CD4-positive, CD25-positive, alpha-beta regulatory T cell (primary cell): ENCODE results near the gene FAM219A. TPM values are rescaled to one million over a fixed set of nuclear protein-coding genes. Genes with fewer than 3 reads are reported as not detected.

ENCODE experiments used
- ATAC-seq, 2 donors: fragments of 150-1000 bp; cut with Tn5 transposase; one replicate each; pipeline ENCODE4 v1.10.0; 2021; ENCODE audit warnings: low read depth in 2 of 2, moderate number of reproducible peaks in 2 of 2, moderate library complexity in 1 of 2
- DNase-seq, 3 donors: peaks; one replicate each; pipeline versions ENCODE4 v3.0.0 to v3.0.0-alpha.2; 2012 to 2022; ENCODE audit warnings: mixed read lengths in 1 of 3
- H3K27ac ChIP-seq: one replicate; pipeline ENCODE4 v1.7.0; 2013; ENCODE audit warnings: mild to moderate bottlenecking, low read length; ENCODE audit not compliant: insufficient read depth, poor library complexity, severe bottlenecking
- H3K27me3 ChIP-seq: one replicate; pipeline ENCODE4 v1.7.0; 2013; ENCODE audit warnings: low read length; ENCODE audit not compliant: control insufficient read depth, insufficient read depth
- H3K36me3 ChIP-seq: one replicate; pipeline ENCODE4 v1.7.0; 2013; ENCODE audit warnings: mild to moderate bottlenecking, low read length, moderate library complexity; ENCODE audit not compliant: control insufficient read depth, insufficient read depth
- H3K4me1 ChIP-seq: 2 replicates; pipeline ENCODE4 v1.7.0; 2013; ENCODE audit warnings: mild to moderate bottlenecking, low read length; ENCODE audit not compliant: insufficient read depth, control insufficient read depth, poor library complexity, severe bottlenecking
- H3K4me3 ChIP-seq: one replicate; pipeline ENCODE4 v1.7.0; 2013; ENCODE audit warnings: low read depth, mild to moderate bottlenecking, low read length, moderate library complexity
- H3K9me3 ChIP-seq, 2 experiments: 1 replicate in 1 of 2; 2 replicates in 1 of 2; pipeline ENCODE4 v1.7.0; 2013; ENCODE audit warnings: low read length in 2 of 2, mild to moderate bottlenecking in 1 of 2, moderate library complexity in 1 of 2; ENCODE audit not compliant: control insufficient read depth in 2 of 2
- H3K27ac Mint-ChIP-seq, 3 donors: one replicate each; pipeline ENCODE4 v1.8.0; 2020 to 2022; ENCODE audit warnings: mild to moderate bottlenecking in 3 of 3, mixed read lengths in 3 of 3, moderate library complexity in 2 of 3
- H3K27me3 Mint-ChIP-seq: one replicate; pipeline ENCODE4 v1.8.0; 2022; ENCODE audit warnings: mild to moderate bottlenecking, mixed read lengths
- H3K36me3 Mint-ChIP-seq: one replicate; pipeline ENCODE4 v1.8.0; 2020; ENCODE audit warnings: mixed read lengths
- H3K4me1 Mint-ChIP-seq, 4 donors: one replicate each; pipeline ENCODE4 v1.8.0; 2020 to 2022; ENCODE audit warnings: mixed read lengths in 4 of 4, mild to moderate bottlenecking in 1 of 4
- H3K4me3 Mint-ChIP-seq, 4 donors: one replicate each; pipeline ENCODE4 v1.8.0; 2020 to 2022; ENCODE audit warnings: mild to moderate bottlenecking in 4 of 4, mixed read lengths in 4 of 4, moderate library complexity in 3 of 4
- H3K9me3 Mint-ChIP-seq, 7 donors: one replicate each; pipeline ENCODE4 v1.8.0; 2020 to 2022; ENCODE audit warnings: mixed read lengths in 7 of 7, mild to moderate bottlenecking in 3 of 7, moderate library complexity in 2 of 7
- polyA plus RNA-seq, 4 donors: library from polyadenylated mRNA; unstranded; fragments of 300-500 nt; fragmentation: Illumina TruSeq; gene quantifications; one replicate each; pipeline ENCODE4 v1.2.3, GENCODE V29; 2021
- total RNA-seq: library from RNA; stranded (reverse); gene quantifications from one replicate; pipeline ENCODE4 v1.2.3, GENCODE V29; 2022

Gene FAM219A
- total and polyA plus RNA-seq, 5 donors from 2014 or later = 0.70 to 16.9 (median 1.1) TPM

DNA sequence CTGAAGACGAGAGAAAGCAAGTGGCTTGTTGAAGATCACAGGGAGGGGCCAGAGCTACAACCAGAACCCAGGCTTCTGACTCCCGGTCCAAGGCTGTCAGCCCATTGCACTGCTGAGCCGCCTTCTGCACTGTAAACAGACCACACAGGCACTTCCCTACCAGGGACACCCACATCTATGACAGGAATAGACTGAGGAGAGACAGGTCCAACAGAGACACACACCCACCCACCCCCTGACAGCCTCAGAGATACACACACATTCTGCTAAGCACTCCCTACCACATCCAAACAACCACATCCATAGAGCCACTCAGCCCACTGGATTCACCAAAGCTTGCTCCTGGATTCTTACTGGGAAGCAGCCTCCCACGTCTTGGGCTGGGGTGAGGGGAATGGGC lies 58.6 kb downstream of the FAM219A start:
- Histone ChIP-seq H3K27me3 (no peaks in the 10 kb centered on the region), H3K27ac (no peak overlapping the region), H3K36me3 (peaks cover 5% of the 10 kb centered on the region), H3K9me3 (no peaks in the 10 kb centered on the region), H3K4me1 (no peaks in the 10 kb centered on the region), H3K4me3 (no peak overlapping the region)
- H3K9me3 Mint-ChIP-seq = no peaks in the 10 kb centered on the region
- H3K27me3 Mint-ChIP-seq = no peaks in the 10 kb centered on the region
- H3K4me3 Mint-ChIP-seq = no peak overlapping the region
- DNase-seq (no peak), ATAC-seq (no peak)
- H3K4me1 Mint-ChIP-seq = peaks cover 0 to 6% (median under 1%) of the 10 kb centered on the region in 4 donors
- H3K27ac Mint-ChIP-seq = no peak overlapping the region
- H3K36me3 Mint-ChIP-seq = peaks cover 17% of the 10 kb centered on the region

DNA sequence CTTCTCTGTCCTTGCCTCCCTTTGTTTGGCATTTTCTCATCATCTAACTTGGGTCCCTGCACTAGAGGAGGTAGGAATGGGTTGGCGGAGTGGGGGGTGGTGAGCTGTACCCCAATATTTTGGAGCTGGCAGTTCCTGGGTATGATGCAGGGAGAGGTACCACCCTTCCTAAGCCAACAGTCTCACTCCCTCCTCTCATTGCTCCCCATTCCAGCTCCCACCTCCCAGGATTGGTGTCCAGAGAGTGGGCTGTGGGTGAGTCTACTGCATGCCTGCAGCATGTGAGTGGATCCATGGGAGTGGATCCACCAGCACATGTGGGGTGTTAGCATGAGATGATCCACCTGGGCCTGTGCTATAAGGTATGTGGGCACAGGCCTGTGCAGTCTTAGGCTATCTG lies 59.5 kb downstream of the FAM219A start:
- no peaks in the 10 kb centered on the region for H3K9me3 ChIP-seq
- no peak for DNase-seq
- H3K27ac ChIP-seq = no peak overlapping the region
- Mint-ChIP-seq H3K9me3 (no peaks in the 10 kb centered on the region), H3K27me3 (no peaks in the 10 kb centered on the region), H3K36me3 (peaks cover 17% of the 10 kb centered on the region), H3K4me3 (no peak overlapping the region), H3K27ac (no peak overlapping the region), H3K4me1 (peaks cover 0 to 4% (median under 1%) of the 10 kb centered on the region in 4 donors)
- no peak for ATAC-seq
- peaks cover 5% of the 10 kb centered on the region for H3K36me3 ChIP-seq
- no peaks in the 10 kb centered on the region for H3K27me3 ChIP-seq
- no peaks in the 10 kb centered on the region for H3K4me1 ChIP-seq
- H3K4me3 ChIP-seq = no peak overlapping the region

- H3K9me3 ChIP-seq = no peaks in the 10 kb centered on the region
- ATAC-seq (no peak), DNase-seq (no peak)
- peaks cover 13% of the 10 kb centered on the region for H3K36me3 Mint-ChIP-seq
- no peak overlapping the region for H3K4me3 Mint-ChIP-seq
- H3K36me3 ChIP-seq = peaks cover 5% of the 10 kb centered on the region
- peaks cover 0 to 1% (median 0%) of the 10 kb centered on the region in 4 donors for H3K4me1 Mint-ChIP-seq
- H3K27me3 Mint-ChIP-seq = peaks cover 7% of the 10 kb centered on the region
- H3K4me3 ChIP-seq = no peak overlapping the region
- no peaks in the 10 kb centered on the region for H3K4me1 ChIP-seq
- H3K27ac ChIP-seq = no peak overlapping the region
- no peaks in the 10 kb centered on the region for H3K27me3 ChIP-seq
- no peaks in the 10 kb centered on the region for H3K9me3 Mint-ChIP-seq
- H3K27ac Mint-ChIP-seq = no peak overlapping the region
Measured at GRCh38 chr9:34396276-34397214, 61.8 kb downstream of the FAM219A start.

- ATAC-seq (no peak), DNase-seq (no peak)
- H3K9me3 Mint-ChIP-seq = no peaks in the 10 kb centered on the region
- H3K27me3 Mint-ChIP-seq = peaks cover 17% of the 10 kb centered on the region
- Histone ChIP-seq H3K27ac (no peak overlapping the region), H3K4me1 (no peaks in the 10 kb centered on the region), H3K4me3 (no peak overlapping the region), H3K36me3 (no peaks in the 10 kb centered on the region), H3K27me3 (no peaks in the 10 kb centered on the region), H3K9me3 (no peaks in the 10 kb centered on the region)
- no peak overlapping the region for H3K4me3 Mint-ChIP-seq
- H3K27ac Mint-ChIP-seq = no peak overlapping the region
- H3K36me3 Mint-ChIP-seq = no peaks in the 10 kb centered on the region
- H3K4me1 Mint-ChIP-seq = peaks cover 0 to 2% (median 0%) of the 10 kb centered on the region in 4 donors
Measured at GRCh38 chr9:34392511-34392910, 65.9 kb downstream of the FAM219A start.

DNA sequence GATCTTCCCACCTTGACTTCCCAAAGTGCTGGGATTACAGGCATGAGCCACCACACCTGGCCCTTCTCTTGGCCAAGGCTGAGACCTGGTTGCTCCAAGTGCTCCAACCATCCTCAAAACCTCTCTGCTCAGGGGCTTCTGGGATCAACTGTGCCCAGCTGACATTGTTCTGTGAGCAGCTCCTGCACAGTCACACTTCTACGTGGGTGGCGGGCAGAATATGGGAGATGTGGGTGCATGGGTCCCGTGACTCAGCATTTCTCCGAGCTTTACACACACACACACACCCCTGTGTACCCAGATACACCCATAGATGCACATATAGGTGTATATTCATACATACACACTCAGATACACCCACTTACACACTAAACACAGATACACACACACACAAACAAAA lies 71.1 kb downstream of the FAM219A start:
- DNase-seq = no peak
- peaks cover 0 to 4% (median 2%) of the 10 kb centered on the region in 4 donors for H3K4me1 Mint-ChIP-seq
- Histone ChIP-seq H3K27ac (no peak overlapping the region), H3K4me3 (no peak overlapping the region), H3K9me3 (no peaks in the 10 kb centered on the region), H3K36me3 (no peaks in the 10 kb centered on the region), H3K4me1 (no peaks in the 10 kb centered on the region), H3K27me3 (no peaks in the 10 kb centered on the region)
- H3K27me3 Mint-ChIP-seq = peaks cover 16% of the 10 kb centered on the region
- ATAC-seq = no peak
- no peaks in the 10 kb centered on the region for H3K9me3 Mint-ChIP-seq
- no peaks in the 10 kb centered on the region for H3K36me3 Mint-ChIP-seq
- H3K27ac Mint-ChIP-seq = no peak overlapping the region
- H3K4me3 Mint-ChIP-seq = no peak overlapping the region

DNA sequence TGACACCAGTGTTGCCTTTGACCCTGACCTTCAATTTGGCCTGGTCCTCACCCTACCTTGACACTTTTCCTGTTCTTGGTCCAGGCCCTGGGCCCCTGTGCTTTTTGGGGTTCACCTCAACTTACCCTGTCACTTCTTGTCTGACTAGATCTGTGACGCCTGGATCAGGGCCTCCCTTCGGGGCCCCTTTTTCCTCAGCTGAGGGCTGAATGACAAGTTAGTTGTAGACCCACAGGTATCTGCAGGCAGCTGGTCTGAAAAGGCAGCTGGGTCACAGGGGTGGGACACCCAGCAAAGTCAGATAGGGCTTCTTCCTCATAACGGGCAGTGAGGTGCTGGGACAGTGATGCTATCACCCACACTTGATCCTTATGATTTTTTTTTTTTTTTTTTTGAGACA lies 71.7 kb downstream of the FAM219A start:
- Histone ChIP-seq H3K27ac (no peak overlapping the region), H3K4me1 (no peaks in the 10 kb centered on the region), H3K9me3 (no peaks in the 10 kb centered on the region), H3K36me3 (no peaks in the 10 kb centered on the region), H3K27me3 (no peaks in the 10 kb centered on the region), H3K4me3 (no peak overlapping the region)
- Mint-ChIP-seq H3K9me3 (no peaks in the 10 kb centered on the region), H3K4me1 (peaks cover 1 to 4% (median 2%) of the 10 kb centered on the region in 4 donors), H3K27me3 (peaks cover 11% of the 10 kb centered on the region), H3K4me3 (peak overlapping the region in 1 of 4 donors; percentile 14), H3K27ac (peak overlapping the region in 1 of 3 donors; percentile 84), H3K36me3 (no peaks in the 10 kb centered on the region)
- ATAC-seq = no peak
- no peak for DNase-seq

DNA sequence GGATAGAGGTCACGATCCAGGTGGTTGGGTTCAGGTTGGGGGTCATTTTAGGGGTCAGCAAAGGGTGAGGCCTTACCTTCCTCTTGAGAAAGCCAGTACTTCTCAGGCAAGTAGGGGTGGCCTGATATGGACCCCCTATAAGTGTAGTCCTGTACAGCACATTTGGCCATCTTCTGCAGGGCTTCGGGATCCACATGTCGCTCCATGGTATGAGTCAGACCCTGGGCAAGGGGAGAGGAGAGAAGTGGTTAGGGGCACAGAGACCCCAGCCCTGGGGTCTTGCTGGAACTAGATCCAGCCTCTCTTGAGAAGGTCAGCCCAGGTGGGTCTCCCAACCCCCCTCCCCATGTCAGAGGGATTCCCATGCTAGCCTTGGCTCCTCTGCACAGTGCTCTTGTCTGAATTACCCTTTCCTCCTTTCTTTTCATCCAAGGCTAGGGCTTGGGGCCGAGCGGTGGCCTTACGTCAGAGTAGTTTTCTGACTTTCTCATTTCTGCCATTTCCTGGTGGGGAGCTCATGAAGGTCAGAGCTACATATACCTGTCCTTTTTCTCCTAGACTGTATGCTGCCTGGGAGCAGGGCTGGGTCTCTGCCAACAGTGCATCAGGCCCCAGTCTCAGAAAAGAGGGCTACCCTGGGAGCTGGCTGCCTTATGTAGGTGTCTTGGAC lies 72.7 kb downstream of the FAM219A start:
- peak overlapping the region in 1 of 4 donors; percentile 17 for H3K4me3 Mint-ChIP-seq
- no peak for ATAC-seq

More for the DNA sequence above, 72.7 kb downstream of the FAM219A start:
- peaks cover 3 to 12% (median 7%) of the 10 kb centered on the region in 4 donors for H3K4me1 Mint-ChIP-seq
- Histone ChIP-seq H3K4me3 (no peak overlapping the region), H3K27ac (no peak overlapping the region), H3K36me3 (no peaks in the 10 kb centered on the region), H3K9me3 (no peaks in the 10 kb centered on the region), H3K4me1 (peaks cover 8% of the 10 kb centered on the region), H3K27me3 (no peaks in the 10 kb centered on the region)
- H3K27me3 Mint-ChIP-seq = peaks cover 2% of the 10 kb centered on the region
- DNase-seq = no peak
- H3K9me3 Mint-ChIP-seq = no peaks in the 10 kb centered on the region
- no peaks in the 10 kb centered on the region for H3K36me3 Mint-ChIP-seq
- H3K27ac Mint-ChIP-seq = no peak overlapping the region
